Subcutaneous adipose tissue (tissue), 4 donors: Measurements from ENCODE around the gene CARS1. TPM values are rescaled to one million over a fixed set of nuclear protein-coding genes. Genes with fewer than 3 reads are reported as not detected.

Experiments
- total RNA-seq, 4 donors: library from RNA; depleted of rRNA; stranded (reverse); fragments of >200 nt; gene quantifications; one replicate each; pipeline ENCODE4 v1.1.0, GENCODE V29; 2016
- TF ChIP-seq, protein P1 (sequence below): fragments of 450-650 bp; IDR thresholded peaks from one replicate; pipeline ENCODE4 v1.5.1; 2016; ENCODE audit warnings: low read depth, mild to moderate bottlenecking, control low read depth, antibody characterized with exemption, moderate library complexity

CARS1 gene
- total RNA-seq, 4 donors from 2014 or later, result 30.4 to 59.5 (median 36.1) TPM

DNA sequence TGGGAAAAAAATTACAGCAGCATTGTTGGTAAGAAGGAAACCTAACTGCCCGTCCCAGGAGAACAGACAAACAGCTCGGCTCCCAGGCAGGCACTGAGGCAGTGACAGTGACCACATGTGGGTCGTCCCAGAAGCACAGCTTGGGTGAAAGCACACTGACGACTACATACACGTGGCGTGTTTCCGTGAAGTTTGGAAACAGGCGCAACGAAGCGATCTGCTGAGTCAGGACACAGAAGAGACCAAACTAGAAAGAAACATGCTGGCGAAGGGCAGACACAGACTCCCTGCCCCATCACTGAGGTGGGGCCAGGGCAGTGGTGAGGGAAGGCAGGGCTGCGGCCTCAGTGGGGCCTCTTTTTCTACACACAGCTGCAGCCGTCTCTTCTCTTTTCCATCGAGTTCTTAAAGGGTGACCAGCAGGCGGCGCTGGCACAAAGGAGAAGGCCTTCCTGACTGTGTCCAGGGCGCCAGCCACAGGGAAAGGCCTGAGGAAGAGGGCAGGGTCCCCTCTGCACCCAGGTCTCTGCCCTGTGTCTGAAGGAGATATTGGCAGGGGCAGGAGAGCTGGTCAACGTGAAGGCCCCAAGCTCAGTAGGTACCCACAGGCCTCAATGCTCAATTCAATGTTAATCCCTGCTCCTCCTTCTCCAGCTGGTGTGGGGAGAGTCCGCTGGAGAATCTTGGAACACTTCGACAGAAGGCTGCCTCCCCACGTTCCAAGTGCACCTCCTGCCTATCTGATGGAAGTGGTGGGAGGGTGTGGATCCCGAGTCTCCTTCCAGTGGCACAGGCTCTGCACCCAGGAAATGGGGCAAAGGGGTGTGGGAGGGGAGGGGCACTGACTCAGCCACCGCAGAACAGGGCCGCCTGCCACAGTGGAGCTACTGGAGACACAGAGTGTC, 19.9 kb downstream of the CARS1 start:
- TF ChIP-seq, protein P1, sequence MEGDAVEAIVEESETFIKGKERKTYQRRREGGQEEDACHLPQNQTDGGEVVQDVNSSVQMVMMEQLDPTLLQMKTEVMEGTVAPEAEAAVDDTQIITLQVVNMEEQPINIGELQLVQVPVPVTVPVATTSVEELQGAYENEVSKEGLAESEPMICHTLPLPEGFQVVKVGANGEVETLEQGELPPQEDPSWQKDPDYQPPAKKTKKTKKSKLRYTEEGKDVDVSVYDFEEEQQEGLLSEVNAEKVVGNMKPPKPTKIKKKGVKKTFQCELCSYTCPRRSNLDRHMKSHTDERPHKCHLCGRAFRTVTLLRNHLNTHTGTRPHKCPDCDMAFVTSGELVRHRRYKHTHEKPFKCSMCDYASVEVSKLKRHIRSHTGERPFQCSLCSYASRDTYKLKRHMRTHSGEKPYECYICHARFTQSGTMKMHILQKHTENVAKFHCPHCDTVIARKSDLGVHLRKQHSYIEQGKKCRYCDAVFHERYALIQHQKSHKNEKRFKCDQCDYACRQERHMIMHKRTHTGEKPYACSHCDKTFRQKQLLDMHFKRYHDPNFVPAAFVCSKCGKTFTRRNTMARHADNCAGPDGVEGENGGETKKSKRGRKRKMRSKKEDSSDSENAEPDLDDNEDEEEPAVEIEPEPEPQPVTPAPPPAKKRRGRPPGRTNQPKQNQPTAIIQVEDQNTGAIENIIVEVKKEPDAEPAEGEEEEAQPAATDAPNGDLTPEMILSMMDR, result no peak

GRCh38 chr11:3036419-3036818, 20.8 kb downstream of the CARS1 start:
- TF ChIP-seq, protein P1, result no peak

DNA sequence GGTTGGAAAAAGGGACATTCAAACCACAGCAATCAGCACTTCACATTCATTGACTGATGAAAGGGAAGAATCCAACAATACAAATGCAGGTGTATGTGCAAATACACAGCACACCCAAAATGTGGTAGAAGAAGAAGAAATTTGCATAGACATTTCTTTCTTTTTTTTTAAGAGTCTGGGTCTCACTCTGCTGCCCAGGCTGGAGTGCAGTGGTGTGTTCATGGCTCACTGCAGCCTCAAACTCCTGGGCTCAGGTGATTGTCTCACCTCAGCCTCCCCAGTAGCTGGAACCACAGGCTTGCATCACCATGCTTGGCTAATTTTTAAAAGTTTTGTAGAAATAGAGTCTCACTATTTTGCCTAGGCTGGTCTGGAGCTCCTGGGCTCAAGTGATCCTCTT, 21.9 kb downstream of the CARS1 start:
- TF ChIP-seq, protein P1, result no peak

GRCh38 chr11:3030289-3031070, 26.7 kb downstream of the CARS1 start:
- TF ChIP-seq, protein P1, result no peak

- TF ChIP-seq, protein P1, result no peak
Observed at GRCh38 chr11:3028813-3029212, 28.4 kb downstream of the CARS1 start.

- TF ChIP-seq, protein P1, result no peak
Observed at GRCh38 chr11:3026803-3027202, 30.4 kb downstream of the CARS1 start.

- TF ChIP-seq, protein P1, result no peak
Observed at GRCh38 chr11:3022982-3023381, 34.2 kb downstream of the CARS1 start.
